Activated T-cell treated with anti-CD3 and anti-CD28 coated beads, Interleukin-2, amount 50 U/mL, for 72 hours (primary cell): ENCODE results near the gene FAM3C. TPM values are rescaled to one million over a fixed set of nuclear protein-coding genes. Genes with fewer than 3 reads are reported as not detected.

Source experiments
- ATAC-seq, 2 donors: fragments of 150-1000 bp; cut with Tn5 transposase; replicated peaks in 1 of 2; 2 replicates each; pipeline ENCODE4 v1.10.0; 2021; ENCODE audit warnings: moderate library complexity in 2 of 2, mild to moderate bottlenecking in 1 of 2
- DNase-seq, 2 donors: peaks; one replicate each; pipeline ENCODE4 v3.0.0; 2021 to 2022; ENCODE audit warnings: mixed read lengths in 1 of 2
- H3K27ac Mint-ChIP-seq: one replicate; pipeline ENCODE4 v1.8.0; 2022; ENCODE audit warnings: mild to moderate bottlenecking, moderate library complexity, mixed read lengths
- H3K27me3 Mint-ChIP-seq: one replicate; pipeline ENCODE4 v1.8.0; 2022; ENCODE audit warnings: low read depth, mixed read lengths
- H3K36me3 Mint-ChIP-seq, 2 donors: one replicate each; pipeline ENCODE4 v1.8.0; 2022; ENCODE audit warnings: mixed read lengths in 2 of 2, mild to moderate bottlenecking in 1 of 2; ENCODE audit not compliant: insufficient read depth in 2 of 2
- H3K4me1 Mint-ChIP-seq: one replicate; pipeline ENCODE4 v1.8.0; 2022; ENCODE audit warnings: low read depth, mixed read lengths
- H3K4me3 Mint-ChIP-seq, 2 donors: one replicate each; pipeline ENCODE4 v1.8.0; 2022; ENCODE audit warnings: mild to moderate bottlenecking in 2 of 2, mixed read lengths in 2 of 2, moderate library complexity in 2 of 2
- H3K9me3 Mint-ChIP-seq, 2 donors: one replicate each; pipeline ENCODE4 v1.8.0; 2022; ENCODE audit warnings: mixed read lengths in 2 of 2
- total RNA-seq, 2 donors: library from RNA; stranded (reverse); gene quantifications; one replicate each; pipeline ENCODE4 v1.2.3, GENCODE V29; 2022

FAM3C gene
- total RNA-seq, 2 donors from 2014 or later, result 22.2 to 27.1 TPM

GRCh38 chr7:121385056-121385799, 10.9 kb downstream of the FAM3C start:
- DNase-seq (no peak), ATAC-seq (no peak)
- Mint-ChIP-seq H3K36me3 (peaks cover 0 to 2% of the 10 kb centered on the region in 2 donors), H3K27ac (no peak overlapping the region), H3K4me3 (peak overlapping the region in 1 of 2 donors; percentile 52), H3K9me3 (no peaks in the 10 kb centered on the region), H3K27me3 (no peaks in the 10 kb centered on the region), H3K4me1 (peaks cover 66% of the 10 kb centered on the region)

DNA sequence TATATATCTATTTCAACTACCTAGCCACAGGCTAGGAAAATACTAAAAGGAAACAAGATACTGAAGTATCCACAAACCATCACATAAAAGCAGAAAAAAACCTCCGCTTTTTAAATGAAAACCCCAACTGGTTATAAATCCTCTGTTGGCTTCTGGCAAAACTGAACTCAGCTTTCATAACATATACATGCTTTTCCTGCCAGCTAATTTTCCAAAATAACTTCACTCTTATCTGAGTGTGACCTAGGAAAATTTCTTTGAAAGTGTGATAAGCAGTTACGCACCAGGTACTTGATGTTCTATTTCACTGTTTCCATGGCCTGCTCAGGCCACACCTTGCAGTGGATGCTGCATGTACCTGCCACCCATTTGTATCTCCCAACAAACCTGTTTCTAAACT, 11.8 kb downstream of the FAM3C start:
- H3K36me3 Mint-ChIP-seq, result peaks cover 0 to 5% of the 10 kb centered on the region in 2 donors
- H3K4me1 Mint-ChIP-seq, result peaks cover 62% of the 10 kb centered on the region
- ATAC-seq, result no peak
- H3K27ac Mint-ChIP-seq, result no peak overlapping the region
- no peaks in the 10 kb centered on the region for H3K9me3 Mint-ChIP-seq
- no peak overlapping the region for H3K4me3 Mint-ChIP-seq
- DNase-seq, result no peak
- H3K27me3 Mint-ChIP-seq, result no peaks in the 10 kb centered on the region

- DNase-seq (no peak), ATAC-seq (no peak)
- Mint-ChIP-seq H3K36me3 (peaks cover 0 to 5% of the 10 kb centered on the region in 2 donors), H3K9me3 (no peaks in the 10 kb centered on the region), H3K4me1 (peaks cover 53% of the 10 kb centered on the region), H3K27ac (peak overlapping the region; percentile 46), H3K27me3 (no peaks in the 10 kb centered on the region), H3K4me3 (no peak overlapping the region)
These were observed 12.7 kb downstream of the FAM3C start for GRCh38 chr7:121383235-121383910.

DNA sequence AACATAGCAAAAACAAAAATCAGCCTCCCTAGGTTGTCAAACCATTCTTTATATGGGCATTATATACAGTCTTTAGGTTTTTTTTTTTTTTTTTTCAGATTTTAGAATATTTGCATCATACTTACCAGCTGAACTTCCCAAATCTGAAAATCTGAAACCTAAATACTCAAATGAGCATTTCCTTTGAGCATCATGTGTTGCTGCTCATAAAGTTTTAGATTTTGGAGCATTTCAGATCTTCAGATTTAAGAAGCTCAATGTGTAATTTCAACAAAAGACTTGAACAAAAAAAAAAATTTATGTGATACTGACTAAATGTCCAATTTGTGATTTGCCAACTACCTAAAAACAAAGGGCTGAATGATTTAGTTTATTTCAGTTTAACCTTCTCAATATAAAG, 13.6 kb downstream of the FAM3C start:
- H3K27me3 Mint-ChIP-seq, result no peaks in the 10 kb centered on the region
- peaks cover 0 to 7% of the 10 kb centered on the region in 2 donors for H3K36me3 Mint-ChIP-seq
- no peak for ATAC-seq
- no peaks in the 10 kb centered on the region for H3K9me3 Mint-ChIP-seq
- peaks cover 46% of the 10 kb centered on the region for H3K4me1 Mint-ChIP-seq
- no peak overlapping the region for H3K27ac Mint-ChIP-seq
- H3K4me3 Mint-ChIP-seq, result no peak overlapping the region
- DNase-seq, result no peak

DNA sequence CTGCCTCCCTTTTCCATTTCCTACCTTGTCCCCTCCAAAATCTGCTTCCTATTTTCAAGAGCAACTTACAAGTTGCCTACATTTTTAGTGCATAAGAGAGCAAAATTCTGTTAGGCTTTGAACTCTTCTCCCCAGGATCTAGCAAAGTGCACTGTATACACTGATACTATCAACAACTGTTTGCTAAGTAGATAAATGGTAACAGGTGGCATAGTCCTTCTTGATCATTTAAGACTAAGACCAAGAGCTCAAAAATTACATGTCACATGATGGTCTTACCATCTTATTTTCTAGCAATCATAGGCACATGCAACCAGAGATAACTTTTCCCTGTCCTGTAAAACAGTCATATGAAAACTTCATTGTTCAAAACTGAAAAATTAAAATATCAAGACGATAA, 16.2 kb downstream of the FAM3C start:
- H3K4me3 Mint-ChIP-seq, result no peak overlapping the region
- ATAC-seq (no peak), DNase-seq (no peak)
- peaks cover 3 to 9% of the 10 kb centered on the region in 2 donors for H3K36me3 Mint-ChIP-seq
- peak overlapping the region; percentile 39 for H3K27ac Mint-ChIP-seq
- no peaks in the 10 kb centered on the region for H3K27me3 Mint-ChIP-seq
- peaks cover 27% of the 10 kb centered on the region for H3K4me1 Mint-ChIP-seq
- no peaks in the 10 kb centered on the region for H3K9me3 Mint-ChIP-seq

DNA sequence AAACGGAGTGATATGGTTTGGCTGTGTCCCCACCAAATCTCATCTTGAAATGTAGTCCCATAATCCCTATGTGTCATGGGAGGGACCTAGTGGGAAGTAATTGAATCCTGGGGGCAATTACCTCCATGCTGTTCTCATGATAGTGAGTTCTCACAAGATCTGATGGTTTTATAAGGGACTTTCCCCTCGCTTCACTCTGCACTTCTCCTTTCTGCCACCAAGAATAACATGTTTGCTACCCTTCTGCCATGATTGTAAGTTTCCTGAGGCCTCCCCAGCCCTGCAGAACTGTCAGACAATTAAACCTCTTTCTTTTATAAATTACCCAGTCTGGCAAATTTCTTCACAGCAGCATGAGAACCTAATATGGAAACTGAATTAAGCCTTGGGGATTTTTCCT, 19.1 kb downstream of the FAM3C start:
- H3K9me3 Mint-ChIP-seq, result no peaks in the 10 kb centered on the region

DNA sequence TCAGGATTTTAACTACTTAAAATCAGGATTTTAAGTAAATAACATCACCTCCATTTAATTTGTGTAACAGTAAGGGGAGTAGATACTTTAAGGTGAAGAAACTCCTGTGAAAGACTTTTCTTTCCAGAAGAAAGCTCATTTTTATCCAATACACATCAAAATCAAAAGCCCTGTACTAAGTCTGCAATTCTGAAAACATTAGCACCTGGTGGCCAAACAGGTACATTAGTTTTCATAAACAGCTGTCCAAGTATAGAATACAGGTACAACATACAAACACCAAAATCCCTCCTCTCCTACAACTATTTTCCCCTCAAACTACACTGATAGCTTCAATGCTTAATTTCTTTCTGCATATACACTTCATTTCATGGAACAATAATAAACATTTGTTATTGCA, 22.9 kb downstream of the FAM3C start:
- Mint-ChIP-seq H3K27ac (peak overlapping the region; percentile 25), H3K36me3 (peaks cover 6 to 17% of the 10 kb centered on the region in 2 donors), H3K4me3 (no peak overlapping the region), H3K4me1 (peaks cover 23% of the 10 kb centered on the region), H3K27me3 (no peaks in the 10 kb centered on the region), H3K9me3 (no peaks in the 10 kb centered on the region)
- no peak for DNase-seq
- ATAC-seq, result no peak

More for the DNA sequence above, 19.1 kb downstream of the FAM3C start:
- Mint-ChIP-seq H3K27me3 (no peaks in the 10 kb centered on the region), H3K36me3 (peaks cover 3 to 9% of the 10 kb centered on the region in 2 donors), H3K4me1 (peaks cover 26% of the 10 kb centered on the region), H3K4me3 (no peak overlapping the region), H3K27ac (no peak overlapping the region)
- DNase-seq (no peak), ATAC-seq (no peak)

DNA sequence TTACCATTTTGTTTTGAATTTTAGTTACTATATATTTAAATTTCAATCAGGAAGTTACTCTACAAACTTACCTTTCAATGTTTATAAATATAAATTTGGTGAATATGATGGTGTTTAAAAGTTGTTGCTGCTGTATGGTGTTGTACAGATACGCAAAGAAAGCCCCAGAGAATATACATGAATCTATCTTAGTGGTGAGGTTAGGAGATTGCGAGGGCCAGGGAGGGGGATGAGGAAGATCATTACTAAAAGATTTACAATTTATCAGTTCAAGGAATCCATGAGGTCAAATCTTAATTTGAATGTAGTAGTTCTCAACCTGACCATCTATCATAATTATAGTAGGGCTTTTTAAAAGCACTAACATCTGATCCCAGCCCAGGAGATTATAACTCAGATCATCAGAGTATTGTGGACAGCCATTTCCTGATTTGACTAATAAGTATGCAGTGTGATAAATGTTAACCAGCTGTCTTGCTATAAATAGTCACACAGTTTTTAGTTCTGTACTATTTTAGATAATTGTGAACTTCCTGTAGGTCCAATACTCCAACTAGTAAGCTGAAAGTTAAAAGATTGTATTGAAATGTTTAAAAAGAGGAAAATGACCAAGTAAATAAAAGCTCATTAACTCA, 23.6 kb downstream of the FAM3C start:
- Mint-ChIP-seq H3K4me1 (peaks cover 26% of the 10 kb centered on the region), H3K27ac (peak overlapping the region; percentile 80), H3K4me3 (peak overlapping the region; percentile 25 to 48), H3K36me3 (peaks cover 6 to 16% of the 10 kb centered on the region in 2 donors), H3K9me3 (no peaks in the 10 kb centered on the region), H3K27me3 (no peaks in the 10 kb centered on the region)
- ATAC-seq, result peak; percentile 55 to 65
- DNase-seq, result no peak

- Mint-ChIP-seq H3K4me1 (peaks cover 29% of the 10 kb centered on the region), H3K9me3 (no peaks in the 10 kb centered on the region), H3K36me3 (peaks cover 4 to 14% of the 10 kb centered on the region in 2 donors), H3K4me3 (no peak overlapping the region), H3K27ac (no peak overlapping the region), H3K27me3 (no peaks in the 10 kb centered on the region)
- ATAC-seq (no peak), DNase-seq (no peak)
These were observed 24.2 kb downstream of the FAM3C start for GRCh38 chr7:121371883-121372282.

DNA sequence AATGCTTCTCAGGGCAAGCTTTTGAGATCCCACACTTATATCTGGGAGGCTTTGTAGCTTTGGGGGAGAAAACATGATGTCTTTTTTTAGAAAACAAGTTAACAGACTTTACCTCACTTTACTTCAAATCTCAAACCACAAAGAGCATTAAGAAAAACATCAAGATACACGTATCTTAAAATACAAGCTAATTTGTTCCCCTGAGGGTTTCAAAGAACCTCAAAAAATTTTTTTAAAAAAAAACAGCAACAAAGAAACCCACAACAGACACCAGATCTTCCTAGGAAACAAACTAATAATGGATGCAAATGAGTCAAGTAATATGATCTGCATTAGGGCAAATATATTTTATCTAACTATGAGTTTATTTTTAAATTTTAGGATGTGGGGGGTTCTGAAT, 24.7 kb downstream of the FAM3C start:
- Mint-ChIP-seq H3K36me3 (peaks cover 3 to 15% of the 10 kb centered on the region in 2 donors), H3K4me1 (peaks cover 29% of the 10 kb centered on the region), H3K27me3 (no peaks in the 10 kb centered on the region), H3K9me3 (no peaks in the 10 kb centered on the region), H3K27ac (no peak overlapping the region), H3K4me3 (no peak overlapping the region)
- ATAC-seq (no peak), DNase-seq (no peak)

DNA sequence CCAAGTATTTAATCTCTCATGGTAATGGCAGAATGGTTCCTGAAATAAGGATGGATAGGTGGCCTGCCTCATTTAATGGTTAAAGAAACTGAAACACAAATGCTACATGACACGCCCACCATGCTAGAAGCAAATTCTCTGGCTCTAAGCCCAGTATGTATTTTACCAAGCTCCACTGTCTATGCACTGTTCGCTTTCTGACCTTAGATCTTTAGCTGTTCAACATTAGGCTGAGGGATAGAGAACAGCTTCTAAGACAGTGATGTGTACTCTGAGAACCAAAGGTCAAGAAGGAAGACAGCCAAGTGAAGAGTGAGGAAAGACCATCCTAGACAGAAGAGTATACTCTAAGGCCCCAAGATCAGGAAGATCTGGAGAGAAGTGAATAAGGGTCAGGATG, 26.6 kb downstream of the FAM3C start:
- H3K27ac Mint-ChIP-seq, result peak overlapping the region; percentile 70
- H3K9me3 Mint-ChIP-seq, result no peaks in the 10 kb centered on the region
- H3K27me3 Mint-ChIP-seq, result no peaks in the 10 kb centered on the region
- peak overlapping the region in 1 of 2 donors; percentile 5 for H3K4me3 Mint-ChIP-seq
- peaks cover 29% of the 10 kb centered on the region for H3K4me1 Mint-ChIP-seq
- ATAC-seq (peak in 1 of 2 donors; percentile 42), DNase-seq (no peak)
- H3K36me3 Mint-ChIP-seq, result peaks cover 3 to 15% of the 10 kb centered on the region in 2 donors

DNA sequence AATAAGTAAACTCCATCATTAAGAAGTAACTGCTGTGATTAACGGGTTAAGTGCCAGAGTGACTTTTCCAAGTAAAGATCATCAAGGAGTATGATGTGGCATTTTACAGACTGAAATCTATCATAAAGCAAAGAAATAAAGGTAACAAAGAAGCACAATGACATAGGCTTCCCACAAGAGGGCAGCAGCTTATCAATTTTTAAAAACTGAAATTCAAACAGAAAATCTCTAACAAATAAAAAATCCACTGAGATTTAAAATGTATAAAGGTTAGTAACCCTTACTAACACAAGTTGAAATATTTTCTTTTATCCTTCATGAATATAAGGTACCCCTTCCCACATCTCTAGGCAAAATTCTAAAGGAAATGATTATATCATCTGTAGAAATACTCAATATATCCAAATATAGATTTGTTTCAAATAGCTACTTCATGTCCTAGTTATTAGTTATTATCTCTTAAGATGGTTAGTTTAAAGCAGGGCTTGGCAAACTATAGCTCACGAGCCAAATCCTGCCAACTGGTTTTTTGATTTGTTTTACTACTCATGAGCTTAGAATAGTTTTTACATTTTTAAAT, 29.2 kb downstream of the FAM3C start:
- peak; percentile 26 to 36 for ATAC-seq

GRCh38 chr7:121360564-121360963, 35.5 kb downstream of the FAM3C start:
- H3K9me3 Mint-ChIP-seq, result no peaks in the 10 kb centered on the region
- H3K27me3 Mint-ChIP-seq, result no peaks in the 10 kb centered on the region
- no peak overlapping the region for H3K4me3 Mint-ChIP-seq
- DNase-seq, result no peak
- no peak for ATAC-seq
- H3K4me1 Mint-ChIP-seq, result no peaks in the 10 kb centered on the region
- no peak overlapping the region for H3K27ac Mint-ChIP-seq
- H3K36me3 Mint-ChIP-seq, result peaks cover 5 to 19% of the 10 kb centered on the region in 2 donors

More for the DNA sequence above, 29.2 kb downstream of the FAM3C start:
- no peak overlapping the region for H3K4me3 Mint-ChIP-seq
- DNase-seq, result peak in 1 of 2 donors; percentile 18
- no peaks in the 10 kb centered on the region for H3K9me3 Mint-ChIP-seq
- peaks cover 5 to 15% of the 10 kb centered on the region in 2 donors for H3K36me3 Mint-ChIP-seq
- peaks cover 14% of the 10 kb centered on the region for H3K4me1 Mint-ChIP-seq
- H3K27ac Mint-ChIP-seq, result no peak overlapping the region
- H3K27me3 Mint-ChIP-seq, result no peaks in the 10 kb centered on the region
